SHP77 (cell line): ENCODE results near the gene CALN1.
A peak's percentile ranks its signal among the peaks of the same experiment; 100 is the strongest.

Experiments used
- DNase-seq, 2 experiments: peaks; one replicate each; lab custom pipeline; 2025; lab: John Stamatoyannopoulos, UW

Gene CALN1

GRCh38 chr7:72037516-72037915, 374.6 kb downstream of the CALN1 start:
- no peak for DNase-seq

GRCh38 chr7:72035266-72035665, 376.9 kb downstream of the CALN1 start:
- no peak for DNase-seq

GRCh38 chr7:72032934-72033333, 379.2 kb downstream of the CALN1 start:
- DNase-seq: no peak

- no peak for DNase-seq
Measured at GRCh38 chr7:72030994-72031667, 381.0 kb downstream of the CALN1 start.

DNA sequence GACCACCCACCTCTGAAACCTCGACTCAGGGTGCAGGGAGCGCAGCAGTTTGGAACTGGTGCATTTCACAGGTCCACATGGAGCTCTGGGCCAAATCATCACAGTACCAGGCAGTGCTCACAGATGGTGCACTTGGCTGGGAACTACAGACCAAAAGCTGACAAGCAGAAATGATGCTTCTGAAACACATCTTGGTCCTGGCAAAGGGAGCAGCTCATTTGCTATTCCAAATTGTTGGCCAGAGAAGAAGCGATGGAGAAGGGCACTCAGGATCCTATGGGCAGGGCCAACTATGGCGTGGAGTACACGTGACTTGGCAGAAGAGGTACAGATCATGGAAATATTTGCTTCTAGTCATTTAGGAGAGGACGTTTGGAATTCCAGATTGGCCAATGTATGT, 383.9 kb downstream of the CALN1 start:
- no peak for DNase-seq

GRCh38 chr7:72025381-72025960, 386.7 kb downstream of the CALN1 start:
- no peak for DNase-seq

DNA sequence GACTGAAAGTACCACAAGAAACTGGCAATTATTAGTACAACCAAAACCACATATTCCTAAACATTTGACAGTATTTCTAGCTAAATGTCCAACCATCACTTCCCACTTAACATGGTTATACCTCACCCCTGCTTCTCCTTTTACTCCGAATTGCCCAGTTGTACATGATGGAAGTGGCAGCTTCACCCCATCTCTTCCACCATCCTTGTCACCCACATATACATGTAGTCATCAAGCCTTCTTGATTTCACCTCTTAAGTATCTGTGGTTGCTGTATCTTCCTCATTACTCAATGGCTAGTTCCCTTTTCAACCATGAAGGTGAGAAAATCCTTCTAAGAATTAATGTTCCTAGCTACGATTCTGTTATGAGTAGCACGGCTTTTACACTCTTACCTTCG, 388.2 kb downstream of the CALN1 start:
- DNase-seq: no peak

DNA sequence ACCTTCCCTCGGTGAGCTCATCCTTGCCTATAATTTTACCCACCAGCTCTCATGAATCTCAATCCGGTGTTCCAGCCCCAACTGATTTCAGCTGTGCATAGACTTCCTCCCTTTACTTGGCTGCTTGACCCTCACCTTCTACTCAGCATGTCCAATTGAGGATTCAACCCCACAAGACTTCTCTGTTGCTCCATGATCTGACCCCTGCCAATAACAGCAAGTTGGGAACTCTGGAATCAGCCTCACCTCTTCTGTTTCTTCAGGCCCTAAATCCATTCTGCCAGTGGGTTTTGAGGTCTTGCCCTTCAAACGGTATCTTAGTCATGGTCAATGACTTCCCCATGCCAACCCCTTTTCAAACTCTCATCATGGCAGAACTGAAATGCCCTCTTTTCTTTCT, 390.4 kb downstream of the CALN1 start:
- no peak for DNase-seq

DNA sequence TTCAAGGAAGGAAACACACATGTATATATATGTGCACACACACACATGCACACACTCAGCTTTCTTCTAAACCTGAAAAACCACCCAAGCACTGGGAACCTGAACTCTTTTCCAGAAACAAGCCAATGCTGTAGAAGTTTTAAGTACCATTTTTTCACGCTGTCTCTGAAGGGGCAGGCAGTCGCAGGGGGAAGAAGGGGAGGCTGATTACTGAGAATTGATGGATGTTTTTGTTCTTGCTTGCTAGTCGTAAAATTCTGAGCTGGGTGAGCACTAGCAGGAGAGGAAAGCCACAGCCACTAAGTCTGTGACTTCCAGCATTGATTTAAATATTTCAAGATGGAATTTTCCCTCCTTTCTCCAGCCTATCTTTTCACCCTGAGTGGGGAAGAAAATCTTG, 391.8 kb downstream of the CALN1 start:
- DNase-seq: no peak

- no peak for DNase-seq
Measured at GRCh38 chr7:72019436-72019835, 392.7 kb downstream of the CALN1 start.

- DNase-seq: no peak
Measured at GRCh38 chr7:72017756-72018155, 394.4 kb downstream of the CALN1 start.

DNA sequence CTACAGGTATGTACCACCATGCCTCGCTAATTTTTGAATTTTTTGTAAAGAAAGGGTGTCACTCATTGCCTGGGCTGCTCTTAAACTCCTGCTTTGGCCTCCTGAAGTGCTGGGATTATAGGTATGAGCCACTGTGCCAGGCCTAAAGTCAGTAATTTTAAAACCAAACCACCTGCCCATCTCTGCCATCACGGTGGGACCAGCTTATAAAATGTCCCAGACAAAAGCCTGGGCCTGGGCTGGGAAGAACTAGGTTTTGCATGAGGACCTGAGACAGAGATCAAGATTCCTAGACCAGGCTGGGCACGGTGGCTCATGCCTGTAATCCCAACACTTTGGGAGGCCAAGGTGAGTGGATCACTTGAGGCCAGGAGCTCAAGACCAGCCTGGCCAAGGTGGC, 395.6 kb downstream of the CALN1 start:
- DNase-seq: no peak

DNA sequence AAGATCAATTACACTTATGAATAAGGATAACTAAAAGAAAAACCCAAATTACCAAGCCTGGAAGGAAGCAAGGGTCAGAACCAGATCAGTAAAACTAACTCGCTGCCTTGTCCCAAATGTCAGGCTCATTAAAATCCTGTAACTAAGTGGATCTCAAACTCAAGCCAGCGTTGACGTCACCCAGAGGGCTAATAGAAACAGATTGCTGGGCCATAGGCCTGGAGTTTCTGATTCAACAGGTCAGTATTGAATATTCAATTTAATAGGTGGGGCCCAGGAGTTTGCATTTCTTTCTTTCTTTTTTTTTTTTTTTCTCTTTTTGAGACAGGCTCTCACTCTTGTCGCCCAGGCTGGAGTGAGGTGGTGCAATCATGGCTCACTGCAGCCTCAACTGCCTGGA, 397.0 kb downstream of the CALN1 start:
- DNase-seq: no peak

- DNase-seq: no peak
Measured at GRCh38 chr7:72007018-72007417, 405.1 kb downstream of the CALN1 start.

DNA sequence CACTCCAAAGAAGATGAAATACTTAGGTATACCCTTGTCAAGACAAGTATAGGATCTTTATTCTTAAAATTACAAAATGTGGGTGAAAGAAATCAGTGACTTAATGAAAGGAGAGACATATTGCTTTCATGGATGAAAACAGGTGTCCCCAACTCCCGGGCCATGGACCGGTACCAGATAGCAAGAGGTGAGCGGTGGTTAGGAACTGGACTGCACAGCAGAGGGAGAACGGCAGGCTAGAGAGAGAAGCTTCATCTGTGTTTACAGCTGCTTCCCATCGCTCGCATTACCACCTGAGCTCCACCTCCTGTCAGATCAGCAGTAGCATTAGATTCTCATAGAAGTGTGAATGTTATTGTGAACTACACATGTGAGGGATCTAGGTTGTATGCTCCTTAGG, 408.9 kb downstream of the CALN1 start:
- no peak for DNase-seq

GRCh38 chr7:71996141-71996540, 416.0 kb downstream of the CALN1 start:
- no peak for DNase-seq

GRCh38 chr7:71995111-71995510, 417.0 kb downstream of the CALN1 start:
- DNase-seq: peak; percentile 55 to 62

GRCh38 chr7:71991586-71991985, 420.6 kb downstream of the CALN1 start:
- DNase-seq: no peak

DNA sequence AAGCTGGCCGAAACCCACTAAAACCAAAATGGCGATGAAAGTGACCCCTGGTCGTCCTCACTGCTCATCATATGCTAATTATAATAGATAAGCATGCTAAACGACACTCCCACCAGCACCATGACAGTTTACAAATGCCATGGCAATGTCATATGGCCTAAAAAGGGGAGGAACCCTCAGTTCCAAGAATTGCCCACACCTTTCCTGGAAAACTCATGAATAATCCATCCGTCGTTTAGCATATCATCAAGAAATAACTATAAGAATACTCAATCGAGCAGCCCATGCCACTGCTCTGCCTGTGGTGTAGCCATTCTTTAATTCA, 422.0 kb downstream of the CALN1 start:
- no peak for DNase-seq

GRCh38 chr7:71988201-71988600, 423.9 kb downstream of the CALN1 start:
- no peak for DNase-seq

GRCh38 chr7:71987200-71987767, 424.9 kb downstream of the CALN1 start:
- DNase-seq: no peak

DNA sequence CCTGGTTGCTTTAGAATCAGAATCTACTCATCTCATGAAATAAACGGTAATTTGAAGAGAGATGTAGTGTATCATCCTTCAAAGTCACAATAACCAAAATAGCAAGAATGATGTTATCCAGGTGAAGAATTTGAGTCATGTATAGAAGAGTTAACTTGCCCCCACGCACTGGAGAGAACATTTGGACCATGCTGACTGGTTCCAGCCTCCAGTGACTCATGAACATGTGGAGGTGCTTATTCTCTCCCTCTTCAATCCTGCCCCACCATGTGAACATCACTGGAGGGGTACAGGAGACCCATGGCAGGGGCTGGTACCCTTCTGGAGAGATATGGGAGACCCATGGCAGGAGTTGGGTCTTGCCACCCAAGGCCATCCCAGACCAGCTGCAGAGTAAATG, 427.8 kb downstream of the CALN1 start:
- no peak for DNase-seq

DNA sequence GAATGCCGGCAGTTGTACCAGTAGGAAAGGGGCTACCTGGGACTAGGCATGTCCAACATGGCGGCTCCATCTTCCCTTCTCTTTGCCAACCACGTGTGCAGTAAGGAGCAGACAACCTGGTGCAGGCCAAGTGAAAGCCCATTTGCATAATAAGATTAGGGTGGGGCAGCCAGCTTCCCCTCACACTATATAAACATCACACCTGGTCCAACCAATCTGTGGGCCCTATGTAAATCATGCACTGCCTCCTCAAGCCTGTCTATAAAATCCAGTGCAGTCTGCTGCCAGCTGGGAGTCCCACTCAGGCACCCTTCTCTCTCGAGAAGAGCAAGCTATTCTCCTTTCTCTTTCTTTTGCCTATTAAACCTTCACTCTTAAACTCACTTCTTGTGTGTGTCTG, 429.3 kb downstream of the CALN1 start:
- DNase-seq: no peak

GRCh38 chr7:71976645-71977044, 435.5 kb downstream of the CALN1 start:
- no peak for DNase-seq
